Measurements from ENCODE around the gene KNTC1. TPM values are rescaled to one million over a fixed set of nuclear protein-coding genes. Genes with fewer than 3 reads are reported as not detected.

Gene KNTC1
- total and polyA plus RNA-seq, 2 of the 13 experiments (the other 11 are each of a cell fraction or from before 2014, with no cell fraction given), result 45.1 to 57.6 TPM

DNA sequence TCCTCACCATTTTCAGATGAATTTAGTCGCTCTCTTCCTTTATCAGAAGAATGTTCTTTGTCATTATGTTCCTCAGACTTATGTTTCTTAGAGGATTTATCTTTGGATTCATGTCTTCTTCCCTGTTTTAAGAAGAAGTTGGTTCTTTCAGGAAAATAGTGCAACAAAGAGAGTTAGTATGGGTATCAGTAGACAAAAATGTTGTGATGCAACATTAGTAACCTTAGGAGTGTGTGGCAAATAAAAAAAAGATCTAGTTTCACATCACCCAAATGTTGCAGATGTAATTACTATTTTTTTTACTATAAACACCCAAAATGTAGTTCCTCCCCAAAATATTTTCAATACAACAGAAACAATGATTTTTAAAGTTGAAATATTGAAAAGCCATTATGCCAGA, 8.1 kb upstream of the KNTC1 start:
- H3K36me3 ChIP-seq (replicated peaks in 1 of 2; ENCODE audit: control insufficient read depth in 1 of 2, insufficient read depth in 2 of 2, low read length in 2 of 2), result peaks cover 17 to 83% of the 10 kb centered on the region in 2 experiments
- DNase-seq (ENCODE audit: low spot score) (no peak), FAIRE-seq (no peak), ATAC-seq (no peak)
- intact Hi-C loops (cut with micrococcal nuclease; ENCODE audit: unreplicated experiment), result no loop called here
- POLR2A ChIA-PET, result no interaction called here
- 97% methylated on average over 1 of the region's 1 CpG for WGBS (ENCODE audit: low lambda C conversion rate)
- H3K27ac ChIP-seq (ENCODE audit: extremely low read length, insufficient read depth, low read length), result no peak overlapping the region
- H4K20me1 ChIP-seq (ENCODE audit: insufficient read depth, low read length), result peaks cover 55% of the 10 kb centered on the region
- peaks cover 77% of the 10 kb centered on the region for H3K79me2 ChIP-seq (ENCODE audit: insufficient read depth, low read length)
- BruUV-seq (replicated peaks), result no TSS peak
- no peak overlapping the region for H3K4me3 ChIP-seq (replicated peaks in 1 of 3; ENCODE audit: insufficient read depth in 1 of 3, low read depth in 2 of 3, low read length in 3 of 3)
- peaks cover 31% of the 10 kb centered on the region for H3K4me1 ChIP-seq (ENCODE audit: insufficient read depth, low read length)
- no peaks in the 10 kb centered on the region for H3K27me3 ChIP-seq (ENCODE audit: control insufficient read depth in 1 of 2, insufficient read depth in 2 of 2, low read length in 2 of 2)
- H3K9ac ChIP-seq (ENCODE audit: insufficient read depth, low read depth, low read length), result no peak overlapping the region
- CTCF ChIA-PET (ENCODE audit: low intra/inter-chr PET ratio, low total read pairs), result no interaction called here
- H3K4me2 ChIP-seq (ENCODE audit: low read depth, low read length), result no peak overlapping the region
- in situ Hi-C loops (cut with HindIII; ENCODE audit: extremely low pct_ligation_motif_present, low pct_unique_long_range_greater_than_20kb), result no loop called here
- H2AFZ ChIP-seq (ENCODE audit: low read length), result no peak overlapping the region
- TF ChIP-seq EEA1 (CRISPR knock-in tag; IDR thresholded peaks at IDR 0.05; ENCODE audit: borderline replicate concordance) (no peak), ZC3H13 (CRISPR knock-in tag; IDR thresholded peaks at IDR 0.05) (no peak), SP5 (CRISPR knock-in tag; IDR thresholded peaks at IDR 0.05; ENCODE audit: borderline replicate concordance, low read depth) (no peak), RELA (CRISPR knock-in tag; IDR thresholded peaks at IDR 0.05) (no peak), KAT8 (CRISPR knock-in tag; IDR thresholded peaks at IDR 0.05) (no peak), ZNF34 (CRISPR knock-in tag; IDR thresholded peaks at IDR 0.05; ENCODE audit: borderline replicate concordance) (no peak)
- TF ChIP-seq, protein P1, sequence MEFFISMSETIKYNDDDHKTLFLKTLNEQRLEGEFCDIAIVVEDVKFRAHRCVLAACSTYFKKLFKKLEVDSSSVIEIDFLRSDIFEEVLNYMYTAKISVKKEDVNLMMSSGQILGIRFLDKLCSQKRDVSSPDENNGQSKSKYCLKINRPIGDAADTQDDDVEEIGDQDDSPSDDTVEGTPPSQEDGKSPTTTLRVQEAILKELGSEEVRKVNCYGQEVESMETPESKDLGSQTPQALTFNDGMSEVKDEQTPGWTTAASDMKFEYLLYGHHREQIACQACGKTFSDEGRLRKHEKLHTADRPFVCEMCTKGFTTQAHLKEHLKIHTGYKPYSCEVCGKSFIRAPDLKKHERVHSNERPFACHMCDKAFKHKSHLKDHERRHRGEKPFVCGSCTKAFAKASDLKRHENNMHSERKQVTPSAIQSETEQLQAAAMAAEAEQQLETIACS (CRISPR knock-in tag; IDR thresholded peaks at IDR 0.05), result no peak
- TF ChIP-seq, protein P2, sequence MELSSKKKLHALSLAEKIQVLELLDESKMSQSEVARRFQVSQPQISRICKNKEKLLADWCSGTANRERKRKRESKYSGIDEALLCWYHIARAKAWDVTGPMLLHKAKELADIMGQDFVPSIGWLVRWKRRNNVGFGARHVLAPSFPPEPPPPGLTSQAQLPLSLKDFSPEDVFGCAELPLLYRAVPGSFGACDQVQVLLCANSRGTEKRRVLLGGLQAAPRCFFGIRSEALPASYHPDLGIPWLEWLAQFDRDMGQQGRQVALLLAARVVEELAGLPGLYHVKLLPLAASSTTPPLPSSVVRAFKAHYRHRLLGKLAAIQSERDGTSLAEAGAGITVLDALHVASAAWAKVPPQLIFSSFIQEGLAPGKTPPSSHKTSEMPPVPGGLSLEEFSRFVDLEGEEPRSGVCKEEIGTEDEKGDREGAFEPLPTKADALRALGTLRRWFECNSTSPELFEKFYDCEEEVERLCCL (CRISPR knock-in tag; IDR thresholded peaks at IDR 0.05; ENCODE audit: borderline replicate concordance), result no peak
- H3K9me3 ChIP-seq (ENCODE audit: low read length), result no peaks in the 10 kb centered on the region

Measured in HepG2 (cell line).